GM12878 (cell line): Measurements from ENCODE around the gene PPP1R13L. TPM values are rescaled to one million over a fixed set of nuclear protein-coding genes. Genes with fewer than 3 reads are reported as not detected.
A peak's percentile ranks its signal among the peaks of the same experiment; 100 is the strongest.

Experiments used
- E4F1 ChIP-seq: fragments of 450-650 bp; IDR thresholded peaks from 2 replicates; pipeline ENCODE4 v1.6.1; 2018; ENCODE audit warnings: borderline replicate concordance, mild to moderate bottlenecking; ENCODE audit not compliant: partially characterized antibody
- EGR1 ChIP-seq, 2 experiments: IDR thresholded peaks; 1 replicate in 1 of 2; 2 replicates in 1 of 2; pipeline ENCODE4 v1.6.1; 2011 to 2012; ENCODE audit warnings: low read depth in 2 of 2, low read length in 2 of 2, borderline replicate concordance in 1 of 2, mild to moderate bottlenecking in 1 of 2, moderate library complexity in 1 of 2
- ELK1 ChIP-seq: IDR thresholded peaks from 2 replicates; pipeline ENCODE4 v1.6.1; 2012; ENCODE audit warnings: low read depth, low read length, improper control_type of control experiment
- ESRRA ChIP-seq: IDR thresholded peaks from 2 replicates; pipeline ENCODE4 v1.6.1; 2012; ENCODE audit warnings: mild to moderate bottlenecking, low read length, improper control_type of control experiment
- EZH2 ChIP-seq: IDR thresholded peaks from 2 replicates; pipeline ENCODE4 v1.6.1; 2012; ENCODE audit warnings: low read depth, mild to moderate bottlenecking, control low read depth, inconsistent platforms, low read length, borderline replicate concordance; ENCODE audit not compliant: control insufficient read depth
- JUNB ChIP-seq: IDR thresholded peaks from 2 replicates; pipeline ENCODE4 v1.6.1; 2016; ENCODE audit warnings: antibody characterized with exemption, mild to moderate bottlenecking
- KLF5 ChIP-seq: fragments of 450-650 bp; IDR thresholded peaks from 2 replicates; pipeline ENCODE4 v1.6.1; 2014; ENCODE audit warnings: mild to moderate bottlenecking; ENCODE audit not compliant: partially characterized antibody
- NFXL1 ChIP-seq: fragments of 450-650 bp; IDR thresholded peaks from 2 replicates; pipeline ENCODE4 v1.6.1; 2017; ENCODE audit warnings: antibody characterized with exemption, mild to moderate bottlenecking, borderline replicate concordance
- NR2C2 ChIP-seq: IDR thresholded peaks from 2 replicates; pipeline ENCODE4 v1.6.1; 2011; ENCODE audit warnings: borderline replicate concordance, low read depth; ENCODE audit not compliant: control insufficient read depth, insufficient read length
- PML ChIP-seq: IDR thresholded peaks from 2 replicates; pipeline ENCODE4 v1.6.1; 2012; ENCODE audit warnings: low read length, inconsistent platforms
- POLR2A ChIP-seq: IDR thresholded peaks from 2 replicates; pipeline ENCODE4 v1.6.1; 2011; ENCODE audit warnings: low read depth, mild to moderate bottlenecking, low read length
- POU2F2 ChIP-seq: IDR thresholded peaks from 3 replicates; pipeline ENCODE4 v1.6.1; 2011; ENCODE audit warnings: low read depth, mild to moderate bottlenecking, low read length, borderline replicate concordance
- RB1 ChIP-seq: fragments of 450-650 bp; formaldehyde crosslinking; IDR thresholded peaks from 2 replicates; pipeline ENCODE4 v1.6.1; 2017; ENCODE audit warnings: mild to moderate bottlenecking, borderline replicate concordance
- SIN3A ChIP-seq: IDR thresholded peaks from 2 replicates; pipeline ENCODE4 v1.6.1; 2012; ENCODE audit warnings: low read depth, low read length, improper control_type of control experiment
- SPI1 ChIP-seq: IDR thresholded peaks from 2 replicates; pipeline ENCODE4 v1.6.1; 2011; ENCODE audit warnings: low read depth, mild to moderate bottlenecking, low read length, moderate library complexity, borderline replicate concordance; ENCODE audit not compliant: insufficient read depth
- TCF12 ChIP-seq: IDR thresholded peaks from 2 replicates; pipeline ENCODE4 v1.6.1; 2011; ENCODE audit warnings: low read depth, mild to moderate bottlenecking, low read length
- TCF3 ChIP-seq: IDR thresholded peaks from 2 replicates; pipeline ENCODE4 v1.6.1; 2012; ENCODE audit warnings: low read depth, mild to moderate bottlenecking, low read length, borderline replicate concordance; ENCODE audit not compliant: insufficient read depth
- ZBTB11 ChIP-seq: fragments of 450-650 bp; formaldehyde crosslinking; IDR thresholded peaks from 2 replicates; pipeline ENCODE4 v1.5.0; 2022; ENCODE audit warnings: mild to moderate bottlenecking, missing genetic modification characterization
- polyA plus RNA-seq, 11 experiments: library from polyadenylated mRNA; depleted of rRNA in 4 of 11; unstranded in 6 of 11; stranded (reverse) in 5 of 11; fragments of >200 nt; fragmentation: Nextera tagmentation in 4 of 11; fragmentation: Illumina TruSeq in 1 of 11; extraction: Ambion mirVana in 4 of 11; extraction: Trizol in 1 of 11; gene quantifications; 1 replicate in 1 of 11; 2 replicates in 10 of 11; pipeline versions ENCODE4 v1.2.1 to v1.2.3, GENCODE V29; 2011 to 2016; ENCODE audit warnings: inconsistent platforms in 2 of 11, missing spikeins in 2 of 11, low read depth in 1 of 11
- total RNA-seq, 4 experiments: library from RNA; depleted of rRNA in 3 of 4; stranded (reverse); fragments of >200 nt in 3 of 4; fragmentation: Illumina TruSeq in 1 of 4; extraction: Trizol in 1 of 4; gene quantifications; 2 replicates each; pipeline versions ENCODE4 v1.2.1 to v1.2.3, GENCODE V29; 2013 to 2021
- TF ChIP-seq, protein P1 (sequence below): fragments of 450-650 bp; IDR thresholded peaks from 2 replicates; pipeline ENCODE4 v1.6.1; 2017; ENCODE audit warnings: mild to moderate bottlenecking, low read depth, inconsistent platforms; ENCODE audit not compliant: poor library complexity, severe bottlenecking

Gene PPP1R13L
- total and polyA plus RNA-seq, 10 of the 15 experiments (the other 5 are each of a cell fraction or from before 2014, with no cell fraction given): 0.40 to 10.0 (median 2.5) TPM

DNA sequence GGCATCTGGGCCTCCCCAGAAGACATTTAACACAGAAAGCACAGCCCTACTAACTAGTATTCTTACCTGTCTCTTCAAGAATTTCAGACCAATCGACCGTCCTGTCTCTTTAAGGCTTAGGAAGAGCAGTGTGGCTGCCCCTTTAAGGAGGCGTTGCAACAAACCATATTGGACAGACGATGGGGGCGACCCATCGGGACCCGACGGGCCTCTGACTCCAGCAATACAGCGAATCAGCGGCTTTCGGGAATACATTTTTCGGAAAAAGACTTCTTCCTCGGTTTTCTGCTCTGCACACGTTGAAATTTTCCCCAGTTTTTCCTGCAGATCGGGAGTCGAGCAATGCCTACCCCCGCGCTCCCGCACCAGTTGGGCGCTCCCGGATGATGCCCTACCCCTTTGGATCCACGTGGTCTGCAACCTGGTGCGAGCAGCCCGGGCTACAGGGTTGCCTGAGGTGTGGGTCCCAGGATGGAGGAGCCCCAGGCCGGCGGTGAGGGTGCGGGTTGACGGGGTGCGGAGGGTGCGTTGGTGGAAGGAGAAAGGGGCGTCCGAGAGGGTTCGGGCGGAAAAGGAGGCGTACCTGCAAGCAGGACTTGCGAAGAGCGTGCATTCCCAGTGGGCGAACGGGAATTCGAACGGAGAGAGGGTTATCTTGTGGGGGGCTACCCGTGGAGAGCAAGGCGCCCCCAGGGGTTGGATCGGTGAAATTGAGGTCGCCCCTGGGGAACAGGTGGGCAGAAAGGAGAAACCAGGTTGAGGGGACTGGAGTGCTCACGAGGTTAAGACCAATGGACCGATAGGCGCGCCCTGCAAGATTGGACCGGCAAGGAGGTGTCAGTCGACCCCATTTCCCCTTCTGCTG is 1.6 kb upstream of the PPP1R13L start, which contains the start of gene POLR1G (continued):
- peak in 1 of 2 experiments; percentile 63; a peak in 2 of 3 replicates for TF ChIP-seq EGR1 (IDR thresholded peaks at IDR 0.05; ENCODE audit: borderline replicate concordance in 1 of 2, low read depth in 2 of 2, low read length in 2 of 2)
- 0 out of 2 replicates have a peak, but pooled peaks have one; percentile 55 for TF ChIP-seq NFXL1
- peak; percentile 88 for TF ChIP-seq SIN3A
- TF ChIP-seq POU2F2: peak; percentile 27; the same call in 1 of the 3 replicates
- TF ChIP-seq ESRRA: no peak
- TF ChIP-seq RB1: 0 out of 2 replicates have a peak, but pooled peaks have one; percentile 96
- TF ChIP-seq POLR2A: peak; percentile 85
- no peak for TF ChIP-seq ZBTB11 (CRISPR knock-in tag)
- TF ChIP-seq ELK1: peak; percentile 67; the same call in 1 of the 2 replicates
- no peak for TF ChIP-seq TCF12
- peak; percentile 98 for TF ChIP-seq E4F1
- peak; percentile 69; the same call in 1 of the 2 replicates for TF ChIP-seq PML
- TF ChIP-seq SPI1: no peak
- TF ChIP-seq TCF3: no peak
- TF ChIP-seq NR2C2: no peak
- TF ChIP-seq KLF5: peak; percentile 100
- no peak for TF ChIP-seq JUNB
- no peak for TF ChIP-seq EZH2
- TF ChIP-seq, protein P1, sequence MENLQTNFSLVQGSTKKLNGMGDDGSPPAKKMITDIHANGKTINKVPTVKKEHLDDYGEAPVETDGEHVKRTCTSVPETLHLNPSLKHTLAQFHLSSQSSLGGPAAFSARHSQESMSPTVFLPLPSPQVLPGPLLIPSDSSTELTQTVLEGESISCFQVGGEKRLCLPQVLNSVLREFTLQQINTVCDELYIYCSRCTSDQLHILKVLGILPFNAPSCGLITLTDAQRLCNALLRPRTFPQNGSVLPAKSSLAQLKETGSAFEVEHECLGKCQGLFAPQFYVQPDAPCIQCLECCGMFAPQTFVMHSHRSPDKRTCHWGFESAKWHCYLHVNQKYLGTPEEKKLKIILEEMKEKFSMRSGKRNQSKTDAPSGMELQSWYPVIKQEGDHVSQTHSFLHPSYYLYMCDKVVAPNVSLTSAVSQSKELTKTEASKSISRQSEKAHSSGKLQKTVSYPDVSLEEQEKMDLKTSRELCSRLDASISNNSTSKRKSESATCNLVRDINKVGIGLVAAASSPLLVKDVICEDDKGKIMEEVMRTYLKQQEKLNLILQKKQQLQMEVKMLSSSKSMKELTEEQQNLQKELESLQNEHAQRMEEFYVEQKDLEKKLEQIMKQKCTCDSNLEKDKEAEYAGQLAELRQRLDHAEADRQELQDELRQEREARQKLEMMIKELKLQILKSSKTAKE: peak; percentile 99
